GM12872 (cell line): Measurements from ENCODE around the gene SULF2.
A peak's percentile ranks its signal among the peaks of the same experiment; 100 is the strongest.

Experiments used
- CTCF ChIP-seq: IDR thresholded peaks from 3 replicates; pipeline ENCODE4 v1.5.1; 2011; ENCODE audit warnings: low read depth, mild to moderate bottlenecking, low read length, moderate library complexity; ENCODE audit not compliant: insufficient read depth

Gene SULF2

GRCh38 chr20:47782920-47783552, 2.2 kb downstream of the SULF2 start:
- TF ChIP-seq CTCF: no peak

GRCh38 chr20:47782076-47782475, 3.2 kb downstream of the SULF2 start:
- TF ChIP-seq CTCF: no peak

GRCh38 chr20:47781632-47782031, 3.6 kb downstream of the SULF2 start:
- no peak for TF ChIP-seq CTCF

- peak; percentile 22; the same call in 1 of the 3 replicates for TF ChIP-seq CTCF
Observed at GRCh38 chr20:47780720-47781389, 4.4 kb downstream of the SULF2 start.

- TF ChIP-seq CTCF: no peak
Observed at GRCh38 chr20:47778398-47779354, 6.6 kb downstream of the SULF2 start.

GRCh38 chr20:47777220-47777619, 8.1 kb downstream of the SULF2 start:
- no peak for TF ChIP-seq CTCF

GRCh38 chr20:47776639-47777038, 8.6 kb downstream of the SULF2 start:
- TF ChIP-seq CTCF: no peak
